Midbrain (tissue), 1 donor: ENCODE results near the gene MTX1.
A peak's percentile ranks its signal among the peaks of the same experiment; 100 is the strongest.
"Not testable (repeated sequence)": the region's sequence is repeated elsewhere in the genome, so short reads cannot be mapped to it uniquely, and the experiment has no call there.

Experiments used
- DNase-seq: peaks from one replicate; lab custom pipeline; 2025; lab: John Stamatoyannopoulos, UW

MTX1 gene

GRCh38 chr1:155208541-155209311 is at the start of gene MTX1:
Gene MTX1, plus strand, starts transcription at chr1:155208695. Its CDS starts 110 bp downstream, at chr1:155208805.
- DNase-seq = peak; percentile 84

GRCh38 chr1:155158991-155159390 is 49.5 kb upstream of the MTX1 start:
- no peak for DNase-seq

GRCh38 chr1:155160128-155160527 is 48.4 kb upstream of the MTX1 start:
- no peak for DNase-seq

GRCh38 chr1:155162631-155163030 is 45.9 kb upstream of the MTX1 start:
- DNase-seq = not testable (repeated sequence)

GRCh38 chr1:155163785-155164184 is 44.7 kb upstream of the MTX1 start:
- not testable (repeated sequence) for DNase-seq

- DNase-seq = not testable (repeated sequence)
Measured at GRCh38 chr1:155164625-155165024, 43.9 kb upstream of the MTX1 start.

- DNase-seq = no peak
Measured at GRCh38 chr1:155166051-155166470, 42.4 kb upstream of the MTX1 start.

GRCh38 chr1:155166471-155167165 is 41.9 kb upstream of the MTX1 start:
- peak; percentile 31 for DNase-seq

GRCh38 chr1:155167166-155168104 is 41.1 kb upstream of the MTX1 start:
- peak; percentile 93 for DNase-seq

- not testable (repeated sequence) for DNase-seq
Measured at GRCh38 chr1:155168105-155168445, 40.4 kb upstream of the MTX1 start.

GRCh38 chr1:155168456-155169210 is 39.9 kb upstream of the MTX1 start:
- no peak for DNase-seq

- DNase-seq = no peak
Measured at GRCh38 chr1:155169541-155169940, 39.0 kb upstream of the MTX1 start.

- DNase-seq = no peak
Measured at GRCh38 chr1:155170101-155170785, 38.3 kb upstream of the MTX1 start.

GRCh38 chr1:155170806-155171205 is 37.7 kb upstream of the MTX1 start:
- no peak for DNase-seq

- no peak for DNase-seq
Measured at GRCh38 chr1:155171836-155172731, 36.4 kb upstream of the MTX1 start.

GRCh38 chr1:155172732-155173477 is 35.6 kb upstream of the MTX1 start, which contains the start of gene KRTCAP2:
Gene KRTCAP2, minus strand, starts transcription at chr1:155173304. Its CDS starts 80 bp downstream, at chr1:155173224.
- peak; percentile 95 for DNase-seq

GRCh38 chr1:155173478-155174323 is 34.8 kb upstream of the MTX1 start, which contains the start of gene TRIM46:
Gene TRIM46, plus strand, starts transcription at chr1:155173849. Its CDS starts 118 bp downstream, at chr1:155173967.
- DNase-seq = peak; percentile 76
